Activated CD8-positive, alpha-beta memory T cell treated with anti-CD3 and anti-CD28 coated beads for 48 hours (primary cell): Measurements from ENCODE around the gene KCNA10.

ENCODE experiments used
- DNase-seq, 3 experiments: peaks; one replicate each; pipeline ENCODE4 v3.0.0-alpha.2; 2020; ENCODE audit warnings: low read depth in 2 of 3, low spot score in 2 of 3

Gene KCNA10

GRCh38 chr1:110478886-110479285 lies 40.1 kb downstream of the KCNA10 start:
- DNase-seq: no peak

GRCh38 chr1:110477967-110478640 lies 40.9 kb downstream of the KCNA10 start:
- DNase-seq: no peak

GRCh38 chr1:110477445-110477957 lies 41.5 kb downstream of the KCNA10 start:
- DNase-seq: no peak

DNA sequence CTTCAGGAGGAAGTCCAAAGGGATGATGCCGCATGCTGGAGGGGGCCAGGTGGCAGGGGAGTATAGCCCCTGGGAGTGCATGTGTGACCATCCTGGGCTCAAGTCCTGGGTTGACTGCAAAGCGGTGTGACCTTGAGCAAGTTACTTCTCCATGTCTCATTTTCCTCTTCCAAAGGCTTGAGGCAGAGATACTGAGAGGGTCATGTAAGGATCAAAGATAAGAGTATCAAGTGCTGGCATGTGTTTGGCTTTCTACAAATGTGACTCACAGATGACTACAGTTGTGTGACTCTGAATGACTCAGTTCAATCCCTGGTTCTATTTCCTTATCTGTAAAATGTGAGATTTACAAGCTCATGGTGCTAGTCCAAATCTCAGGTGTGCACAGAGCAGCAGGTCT lies 41.9 kb downstream of the KCNA10 start:
- no peak for DNase-seq

DNA sequence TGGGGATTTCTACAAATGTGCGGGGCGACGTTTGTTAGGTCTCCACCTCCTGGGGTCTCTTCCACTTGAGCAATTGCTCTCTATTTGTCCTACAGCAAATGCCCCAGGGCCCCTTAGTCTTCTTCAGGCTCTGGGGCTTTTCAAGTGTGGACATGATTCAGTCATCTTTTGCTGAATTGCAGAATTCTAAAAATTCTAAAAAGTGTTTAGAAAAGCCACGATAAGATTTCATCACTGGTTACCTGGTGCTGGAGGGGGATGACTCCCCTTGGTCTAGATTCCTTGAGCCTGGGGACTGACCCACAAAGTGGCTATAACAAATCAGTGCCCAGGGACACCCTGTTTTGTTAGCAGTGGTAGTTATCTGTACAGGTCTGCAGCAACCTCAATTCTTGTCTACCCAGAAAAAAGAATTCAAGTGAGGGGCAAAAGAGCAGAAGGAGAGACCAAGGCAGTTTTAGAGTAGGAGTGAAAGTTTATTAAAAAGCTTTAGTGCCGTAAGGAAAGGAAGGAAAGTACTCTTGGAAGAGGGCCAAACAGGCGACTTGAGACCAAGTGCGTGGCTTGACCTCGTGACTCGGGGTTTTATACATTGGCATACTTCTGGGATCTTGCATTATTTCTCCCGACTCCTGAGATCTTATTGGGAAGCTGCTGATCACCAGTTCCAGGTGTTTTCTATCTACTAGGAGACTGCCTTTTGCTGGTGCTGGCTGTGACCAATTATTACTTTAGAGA lies 42.8 kb downstream of the KCNA10 start:
- DNase-seq: no peak

- no peak for DNase-seq
Measured at GRCh38 chr1:110475362-110476027, 43.5 kb downstream of the KCNA10 start.

- no peak for DNase-seq
Measured at GRCh38 chr1:110474444-110474843, 44.5 kb downstream of the KCNA10 start.

DNA sequence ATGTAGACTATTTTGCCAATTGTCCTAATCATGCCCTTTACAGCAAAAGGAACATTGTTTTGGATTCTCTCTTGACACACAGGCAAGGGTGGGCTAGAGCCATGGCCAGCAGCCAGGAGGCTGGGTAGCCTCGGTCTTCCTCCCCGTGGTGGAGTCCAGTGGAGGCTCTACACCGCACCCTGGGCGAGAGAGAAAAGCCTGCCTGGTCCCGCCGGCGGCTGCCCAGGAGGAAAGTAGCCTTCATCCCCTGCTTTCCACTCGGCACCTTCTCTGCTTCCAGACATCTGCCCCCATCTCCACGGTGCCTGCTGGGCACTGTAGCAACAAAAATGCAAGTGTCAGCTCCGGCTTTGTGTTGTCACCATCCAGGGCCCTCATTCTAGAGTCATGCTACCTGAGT lies 46.4 kb downstream of the KCNA10 start:
- DNase-seq: no peak

DNA sequence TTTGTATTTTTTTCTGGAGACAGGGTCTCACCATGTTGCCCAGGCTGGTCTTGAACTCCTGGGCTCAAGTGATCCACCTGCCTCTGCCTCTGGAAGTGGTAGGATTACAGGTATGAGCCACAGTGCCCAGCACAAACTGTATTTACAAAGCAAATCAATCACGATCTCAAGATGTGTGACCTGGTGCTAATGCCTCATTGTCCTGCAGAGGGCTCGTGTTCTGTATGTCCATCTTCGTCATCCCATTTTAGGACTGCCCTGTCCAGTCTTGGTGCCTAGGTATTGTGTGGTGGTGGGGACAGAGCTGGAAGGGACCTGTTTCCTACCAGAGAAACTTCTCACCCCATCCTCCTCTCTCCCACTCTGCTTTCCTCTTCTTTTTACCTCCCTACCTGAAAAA lies 47.8 kb downstream of the KCNA10 start:
- no peak for DNase-seq
